ENCODE data around the gene KCNK1.

The KCNK1 gene

DNA sequence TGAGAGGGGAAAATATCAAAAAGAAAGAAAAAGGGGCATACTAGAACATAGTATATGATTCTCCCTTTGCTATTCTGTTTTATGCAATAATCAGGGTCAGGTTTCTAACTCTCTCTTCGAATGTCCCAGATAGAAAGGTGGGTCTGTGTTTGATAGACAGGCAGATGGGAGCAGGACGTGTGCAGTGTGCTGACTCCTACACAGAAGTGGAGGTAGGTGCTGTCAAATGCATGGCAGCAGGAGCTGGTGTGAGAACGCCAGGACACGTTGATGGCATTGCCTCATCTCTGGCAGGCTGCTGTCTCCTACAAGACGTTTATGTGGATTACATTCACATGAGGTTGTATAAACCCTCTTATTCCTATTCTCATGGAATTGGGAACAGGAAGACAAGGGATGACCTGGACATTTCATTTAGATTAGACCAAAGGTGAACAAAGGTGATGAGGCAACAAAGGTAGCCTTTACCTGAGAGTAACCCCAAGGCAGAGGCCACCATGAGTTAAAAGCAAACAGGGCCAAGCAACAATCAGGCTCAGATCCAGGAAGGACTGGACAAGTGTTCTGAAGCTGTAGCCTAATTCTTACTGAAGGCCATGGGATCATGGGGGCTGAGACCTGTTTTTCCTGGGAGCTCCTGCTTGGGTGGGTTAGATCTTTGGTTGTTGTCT lies 37.8 kb downstream of the KCNK1 start:
- no peak overlapping the region for H3K4me3 ChIP-seq (ENCODE audit: insufficient read length, low read depth)
- TF ChIP-seq YY1 (IDR thresholded peaks at IDR 0.05; ENCODE audit: insufficient read depth, insufficient read length) = no peak
- no peak for TF ChIP-seq SUZ12 (IDR thresholded peaks at IDR 0.05; ENCODE audit: extremely low read depth, insufficient read depth, insufficient read length)
- TF ChIP-seq ZNF274 (IDR thresholded peaks at IDR 0.05; ENCODE audit: low read depth, low read length) = no peak
- no peaks in the 10 kb centered on the region for H3K36me3 ChIP-seq (ENCODE audit: insufficient read depth, insufficient read length, low read length)
- 0 out of 2 replicates have a peak, but pooled peaks cover 7% of the 10 kb centered on the region for H3K9me3 ChIP-seq (ENCODE audit: insufficient read depth, low read length)
- DNase-seq (ENCODE audit: low read depth, low spot score) = no peak
- H3K9ac ChIP-seq (ENCODE audit: insufficient read length, low read depth) = no peak overlapping the region
- H3K27me3 ChIP-seq (ENCODE audit: insufficient read depth, insufficient read length) = no peaks in the 10 kb centered on the region
- no peaks in the 10 kb centered on the region for H3K4me1 ChIP-seq (ENCODE audit: insufficient read depth, insufficient read length)

DNA sequence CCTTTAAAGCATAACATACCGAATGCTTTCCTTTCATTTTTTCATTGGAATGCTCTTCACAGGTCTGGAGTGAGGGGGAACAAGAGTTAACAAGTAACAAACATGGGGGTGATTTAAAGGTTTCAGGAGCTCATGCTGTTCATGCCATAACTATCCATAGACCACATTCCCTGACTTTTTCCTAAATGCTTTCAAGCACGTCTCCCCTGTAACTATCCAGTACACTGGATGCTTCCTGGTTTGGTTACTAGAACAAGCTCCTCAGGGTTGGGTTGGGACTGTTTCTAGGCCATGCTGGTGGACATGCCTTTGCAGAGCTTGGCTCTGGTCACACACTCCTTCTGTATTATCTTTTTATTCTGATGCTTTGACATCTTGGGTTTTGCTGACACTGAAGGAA lies 38.6 kb downstream of the KCNK1 start:
- no peak for DNase-seq (ENCODE audit: low read depth, low spot score)
- Histone ChIP-seq H3K4me1 (ENCODE audit: insufficient read depth, insufficient read length) (no peaks in the 10 kb centered on the region), H3K27me3 (ENCODE audit: insufficient read depth, insufficient read length) (no peaks in the 10 kb centered on the region), H3K4me3 (ENCODE audit: insufficient read length, low read depth) (no peak overlapping the region), H3K9me3 (ENCODE audit: insufficient read depth, low read length) (0 out of 2 replicates have a peak, but pooled peaks cover 7% of the 10 kb centered on the region), H3K36me3 (ENCODE audit: insufficient read depth, insufficient read length, low read length) (no peaks in the 10 kb centered on the region), H3K9ac (ENCODE audit: insufficient read length, low read depth) (no peak overlapping the region)
- TF ChIP-seq SUZ12 (IDR thresholded peaks at IDR 0.05; ENCODE audit: extremely low read depth, insufficient read depth, insufficient read length) (no peak), ZNF274 (IDR thresholded peaks at IDR 0.05; ENCODE audit: low read depth, low read length) (no peak), YY1 (IDR thresholded peaks at IDR 0.05; ENCODE audit: insufficient read depth, insufficient read length) (no peak)

DNA sequence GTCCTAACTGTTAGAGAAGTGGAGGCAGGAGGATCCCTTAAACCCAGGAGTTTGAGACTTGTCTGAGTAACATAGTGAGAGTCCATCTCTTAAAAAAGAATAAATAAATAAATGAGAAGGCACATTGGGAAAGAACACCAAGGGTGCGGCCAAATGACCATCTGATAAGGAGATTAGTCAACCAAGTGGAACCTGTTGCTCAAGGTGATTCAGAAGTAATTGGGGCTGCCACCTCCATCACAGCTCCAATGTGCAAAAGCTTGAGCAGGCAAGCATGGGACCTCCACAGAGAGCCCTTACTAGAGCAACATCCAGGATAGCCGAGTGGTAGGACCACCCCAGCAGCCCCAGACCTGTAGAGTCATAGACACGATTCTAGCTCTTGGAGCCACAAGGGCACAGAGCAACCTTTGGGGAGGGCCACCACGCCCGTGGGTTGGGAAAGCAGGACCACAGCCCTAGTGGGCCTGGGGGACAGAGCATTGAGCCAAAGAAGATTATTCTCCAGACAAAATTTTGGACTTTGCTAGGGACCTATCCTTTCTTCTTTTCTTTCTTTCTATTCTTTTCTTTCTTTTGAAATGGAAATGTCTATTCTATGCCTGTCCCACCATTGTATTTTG lies 40.9 kb downstream of the KCNK1 start:
- DNase-seq (ENCODE audit: low read depth, low spot score) = no peak
- TF ChIP-seq ZNF274 (IDR thresholded peaks at IDR 0.05; ENCODE audit: low read depth, low read length) = no peak
- no peak for TF ChIP-seq SUZ12 (IDR thresholded peaks at IDR 0.05; ENCODE audit: extremely low read depth, insufficient read depth, insufficient read length)
- no peak for TF ChIP-seq YY1 (IDR thresholded peaks at IDR 0.05; ENCODE audit: insufficient read depth, insufficient read length)
- H3K36me3 ChIP-seq (ENCODE audit: insufficient read depth, insufficient read length, low read length) = no peaks in the 10 kb centered on the region

DNA sequence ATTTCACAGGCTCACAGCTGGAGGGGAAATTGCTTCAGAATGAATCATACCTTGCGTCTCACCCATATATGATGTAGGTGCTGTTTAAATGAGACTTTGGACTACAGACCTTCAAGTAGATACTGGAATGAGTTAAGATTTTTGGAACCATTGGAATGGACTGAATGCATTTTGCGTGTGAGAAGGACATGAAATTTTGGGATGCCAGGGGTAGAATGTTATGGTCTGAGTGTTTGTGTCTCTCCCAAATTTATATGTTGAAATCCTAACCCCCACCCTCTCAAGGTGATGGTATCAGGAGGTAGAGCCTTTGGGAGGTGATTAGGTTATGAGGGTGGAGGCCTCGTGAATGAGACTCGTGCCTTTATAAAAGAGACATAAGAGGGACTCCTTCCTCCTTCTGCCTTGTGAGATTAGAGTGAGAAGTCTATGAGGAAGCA lies 41.4 kb downstream of the KCNK1 start:
- Histone ChIP-seq H3K9me3 (ENCODE audit: insufficient read depth, low read length) (0 out of 2 replicates have a peak, but pooled peaks cover 7% of the 10 kb centered on the region), H3K36me3 (ENCODE audit: insufficient read depth, insufficient read length, low read length) (no peaks in the 10 kb centered on the region), H3K27me3 (ENCODE audit: insufficient read depth, insufficient read length) (no peaks in the 10 kb centered on the region), H3K4me3 (ENCODE audit: insufficient read length, low read depth) (no peak overlapping the region), H3K9ac (ENCODE audit: insufficient read length, low read depth) (no peak overlapping the region), H3K4me1 (ENCODE audit: insufficient read depth, insufficient read length) (no peaks in the 10 kb centered on the region)
- no peak for TF ChIP-seq YY1 (IDR thresholded peaks at IDR 0.05; ENCODE audit: insufficient read depth, insufficient read length)
- TF ChIP-seq SUZ12 (IDR thresholded peaks at IDR 0.05; ENCODE audit: extremely low read depth, insufficient read depth, insufficient read length) = no peak
- no peak for TF ChIP-seq ZNF274 (IDR thresholded peaks at IDR 0.05; ENCODE audit: low read depth, low read length)
- no peak for DNase-seq (ENCODE audit: low read depth, low spot score)

More for the DNA sequence above, 40.9 kb downstream of the KCNK1 start:
- Histone ChIP-seq H3K4me3 (ENCODE audit: insufficient read length, low read depth) (no peak overlapping the region), H3K9me3 (ENCODE audit: insufficient read depth, low read length) (0 out of 2 replicates have a peak, but pooled peaks cover 7% of the 10 kb centered on the region), H3K4me1 (ENCODE audit: insufficient read depth, insufficient read length) (no peaks in the 10 kb centered on the region), H3K9ac (ENCODE audit: insufficient read length, low read depth) (no peak overlapping the region), H3K27me3 (ENCODE audit: insufficient read depth, insufficient read length) (no peaks in the 10 kb centered on the region)

DNA sequence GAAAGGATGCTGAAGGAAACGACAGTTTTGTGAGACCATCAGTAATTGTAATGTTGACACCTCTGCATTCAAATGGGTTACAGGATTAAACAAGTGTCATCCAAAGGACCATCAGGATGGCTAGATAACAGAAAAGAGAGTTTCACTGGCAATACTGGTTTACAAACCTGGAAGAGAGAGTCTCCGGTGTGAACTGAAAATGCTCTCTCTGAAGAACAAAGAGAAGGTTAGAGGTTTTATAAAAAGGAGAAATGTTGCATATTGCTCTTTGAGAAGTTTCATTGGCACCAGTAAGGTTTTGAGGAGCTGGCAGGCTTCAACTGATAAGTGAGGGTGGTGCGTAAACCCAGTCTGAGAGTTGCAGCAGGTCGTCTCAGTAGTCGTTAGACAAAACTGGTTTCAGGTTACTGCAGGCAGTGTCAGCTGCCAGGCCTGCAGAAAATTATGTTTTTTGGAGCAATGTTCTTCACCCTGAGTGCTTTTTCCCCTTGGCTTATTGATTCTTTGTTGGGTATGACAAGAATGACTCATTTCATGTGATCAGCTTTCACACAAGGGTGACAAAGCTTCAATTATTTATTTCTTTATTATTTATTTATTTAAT lies 42.2 kb downstream of the KCNK1 start:
- H3K9me3 ChIP-seq (ENCODE audit: insufficient read depth, low read length) = 0 out of 2 replicates have a peak, but pooled peaks cover 7% of the 10 kb centered on the region
- H3K27me3 ChIP-seq (ENCODE audit: insufficient read depth, insufficient read length) = no peaks in the 10 kb centered on the region
- TF ChIP-seq ZNF274 (IDR thresholded peaks at IDR 0.05; ENCODE audit: low read depth, low read length) = no peak
- no peak for TF ChIP-seq SUZ12 (IDR thresholded peaks at IDR 0.05; ENCODE audit: extremely low read depth, insufficient read depth, insufficient read length)
- no peak for TF ChIP-seq YY1 (IDR thresholded peaks at IDR 0.05; ENCODE audit: insufficient read depth, insufficient read length)
- no peaks in the 10 kb centered on the region for H3K36me3 ChIP-seq (ENCODE audit: insufficient read depth, insufficient read length, low read length)
- H3K4me1 ChIP-seq (ENCODE audit: insufficient read depth, insufficient read length) = no peaks in the 10 kb centered on the region
- no peak overlapping the region for H3K9ac ChIP-seq (ENCODE audit: insufficient read length, low read depth)
- no peak overlapping the region for H3K4me3 ChIP-seq (ENCODE audit: insufficient read length, low read depth)
- no peak for DNase-seq (ENCODE audit: low read depth, low spot score)

DNA sequence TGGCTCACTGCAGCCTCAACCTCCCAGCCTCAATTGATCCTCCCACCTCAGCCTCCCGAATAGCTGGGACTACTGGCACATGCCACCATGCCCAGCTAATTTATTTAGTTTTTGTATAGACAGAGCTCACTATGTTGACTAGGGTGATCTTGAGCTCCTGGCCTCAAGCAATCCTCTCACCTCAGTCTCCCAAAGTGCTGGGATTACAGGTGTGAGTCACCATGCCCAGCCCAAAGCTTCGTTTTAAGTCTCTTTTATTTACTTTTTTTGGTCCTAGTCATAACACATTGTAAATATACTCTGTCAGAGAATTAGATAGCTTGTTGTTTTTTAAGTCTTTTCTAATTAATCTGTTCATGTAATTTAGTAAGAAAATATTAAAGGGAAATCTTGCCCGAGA lies 42.8 kb downstream of the KCNK1 start:
- DNase-seq (ENCODE audit: low read depth, low spot score) = no peak
- Histone ChIP-seq H3K36me3 (ENCODE audit: insufficient read depth, insufficient read length, low read length) (no peaks in the 10 kb centered on the region), H3K4me1 (ENCODE audit: insufficient read depth, insufficient read length) (no peaks in the 10 kb centered on the region), H3K4me3 (ENCODE audit: insufficient read length, low read depth) (no peak overlapping the region), H3K9me3 (ENCODE audit: insufficient read depth, low read length) (0 out of 2 replicates have a peak, but pooled peaks cover 7% of the 10 kb centered on the region), H3K9ac (ENCODE audit: insufficient read length, low read depth) (no peak overlapping the region), H3K27me3 (ENCODE audit: insufficient read depth, insufficient read length) (no peaks in the 10 kb centered on the region)
- no peak for TF ChIP-seq SUZ12 (IDR thresholded peaks at IDR 0.05; ENCODE audit: extremely low read depth, insufficient read depth, insufficient read length)

DNA sequence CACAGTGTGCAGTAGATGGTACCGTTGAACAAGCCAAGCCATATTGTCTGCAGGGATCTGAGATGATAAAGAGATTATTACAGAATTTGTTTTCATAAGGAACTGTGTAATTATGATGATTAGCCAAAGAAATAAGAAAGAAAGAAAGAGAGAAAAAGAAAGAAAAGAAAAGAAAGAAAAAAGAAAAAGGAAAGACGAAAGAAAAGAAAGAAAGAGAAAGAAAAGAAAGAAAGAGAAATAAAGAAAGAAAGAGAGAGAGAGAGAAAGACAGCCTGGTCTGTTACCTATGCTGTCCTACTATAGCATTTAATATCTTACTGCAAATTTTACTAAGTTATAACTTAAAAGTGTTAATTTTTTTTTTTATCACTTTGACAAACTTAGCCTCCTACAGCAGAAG lies 43.6 kb downstream of the KCNK1 start:
- no peaks in the 10 kb centered on the region for H3K36me3 ChIP-seq (ENCODE audit: insufficient read depth, insufficient read length, low read length)
- H3K4me3 ChIP-seq (ENCODE audit: insufficient read length, low read depth) = no peak overlapping the region
- H3K9ac ChIP-seq (ENCODE audit: insufficient read length, low read depth) = no peak overlapping the region
- no peaks in the 10 kb centered on the region for H3K27me3 ChIP-seq (ENCODE audit: insufficient read depth, insufficient read length)
- TF ChIP-seq SUZ12 (IDR thresholded peaks at IDR 0.05; ENCODE audit: extremely low read depth, insufficient read depth, insufficient read length) = no peak
- H3K9me3 ChIP-seq (ENCODE audit: insufficient read depth, low read length) = 0 out of 2 replicates have a peak, but pooled peaks cover 7% of the 10 kb centered on the region
- DNase-seq (ENCODE audit: low read depth, low spot score) = no peak
- H3K4me1 ChIP-seq (ENCODE audit: insufficient read depth, insufficient read length) = no peaks in the 10 kb centered on the region
